ENCODE data around the gene REXO2.

- TF ChIP-seq JUND (IDR thresholded peaks at IDR 0.05; ENCODE audit: low read length): no peak
- TF ChIP-seq EP300 (IDR thresholded peaks at IDR 0.05; ENCODE audit: borderline replicate concordance in 1 of 2, low read depth in 2 of 2, low read length in 2 of 2): no peak
- no peak for TF ChIP-seq POLR2AphosphoS5 (IDR thresholded peaks at IDR 0.05; ENCODE audit: low read depth, low read length)
- TF ChIP-seq MAFK (IDR thresholded peaks at IDR 0.05; ENCODE audit: low read depth, low read length): no peak
Measured at GRCh38 chr11:114452399-114452798, 13.1 kb downstream of the REXO2 start.

All from H1 (cell line).